ENCODE measurements around the gene IFI35.

- TF ChIP-seq CTCF (IDR thresholded peaks at IDR 0.05) (peak in 2 of 6 experiments; percentile 21 to 31), EP300 (IDR thresholded peaks at IDR 0.05) (peak in 1 of 4 donors; percentile 87)
These were observed 42.2 kb upstream of the IFI35 start, which contains the start of gene AARSD1 for GRCh38 chr17:42964161-42964932.

All from upper lobe of left lung (tissue), 4 donors.